Endothelial cell of umbilical vein (primary cell): Measurements from ENCODE around the gene THAP4.

Source experiments
- CTCF ChIP-seq, 2 donors: IDR thresholded peaks; 1 replicate in 1 of 2; 2 replicates in 1 of 2; pipeline ENCODE4 v1.5.1; 2011; ENCODE audit warnings: low read length in 2 of 2, mild to moderate bottlenecking in 2 of 2, moderate library complexity in 2 of 2, control low read depth in 1 of 2, inconsistent platforms in 1 of 2, low read depth in 1 of 2; ENCODE audit not compliant: insufficient read depth in 1 of 2; ENCODE audit errors: extremely low read depth in 1 of 2
- EZH2 ChIP-seq: IDR thresholded peaks from 2 replicates; pipeline ENCODE4 v1.6.1; 2012; ENCODE audit warnings: borderline replicate concordance, low read depth, mild to moderate bottlenecking, moderate library complexity, low read length, inconsistent platforms; ENCODE audit not compliant: severe bottlenecking
- FOS ChIP-seq: IDR thresholded peaks from 2 replicates; pipeline ENCODE4 v1.6.1; 2011; ENCODE audit warnings: mild to moderate bottlenecking, low read length, moderate library complexity, borderline replicate concordance; ENCODE audit not compliant: insufficient read depth
- GATA2 ChIP-seq: IDR thresholded peaks from 2 replicates; pipeline ENCODE4 v1.7.0; 2011; ENCODE audit warnings: low read depth, mild to moderate bottlenecking, moderate library complexity, mixed read lengths, low read length; ENCODE audit not compliant: insufficient read length, insufficient read depth
- MAX ChIP-seq: IDR thresholded peaks from 2 replicates; pipeline ENCODE4 v1.6.1; 2011; ENCODE audit not compliant: insufficient read depth, insufficient read length
- POLR2A ChIP-seq: IDR thresholded peaks from 2 replicates; pipeline ENCODE4 v1.6.1; 2012; ENCODE audit warnings: low read depth, mild to moderate bottlenecking, control low read depth, low read length

- no peak for TF ChIP-seq POLR2A
- TF ChIP-seq MAX: no peak
- TF ChIP-seq CTCF (IDR thresholded peaks at IDR 0.05; ENCODE audit: extremely low read depth in 1 of 2, insufficient read depth in 1 of 2, low read depth in 1 of 2, low read length in 2 of 2): no peak
- TF ChIP-seq EZH2: no peak
- no peak for TF ChIP-seq GATA2
- TF ChIP-seq FOS: no peak
Measured at GRCh38 chr2:241680044-241680443, 43.1 kb upstream of the THAP4 start.
